ENCODE results near the gene MOB3B. TPM values are rescaled to one million over a fixed set of nuclear protein-coding genes. Genes with fewer than 3 reads are reported as not detected.

MOB3B gene
- total and polyA plus RNA-seq, 2 of the 13 experiments (the other 11 are each of a cell fraction or from before 2014, with no cell fraction given): 0.03 to 0.09 TPM

GRCh38 chr9:27483576-27483975 lies 46.0 kb downstream of the MOB3B start:
- DNase-seq (ENCODE audit: low spot score) (no peak), ATAC-seq (no peak), FAIRE-seq (no peak)
- no peaks in the 10 kb centered on the region; a peak in 1 of 5 replicates for H3K27me3 ChIP-seq (ENCODE audit: control insufficient read depth in 1 of 2, insufficient read depth in 2 of 2, low read length in 2 of 2)
- no peaks in the 10 kb centered on the region for H3K36me3 ChIP-seq (replicated peaks in 1 of 2; ENCODE audit: control insufficient read depth in 1 of 2, insufficient read depth in 2 of 2, low read length in 2 of 2)
- TF ChIP-seq PAXIP1 (CRISPR knock-in tag; conservative IDR thresholded peaks at IDR 0.05) (no peak), ZKSCAN5 (CRISPR knock-in tag; IDR thresholded peaks at IDR 0.05) (no peak), ZSCAN9 (CRISPR knock-in tag; IDR thresholded peaks at IDR 0.05; ENCODE audit: borderline replicate concordance) (no peak), ZFP36L1 (CRISPR knock-in tag; IDR thresholded peaks at IDR 0.05) (no peak), KMT2B (CRISPR knock-in tag; IDR thresholded peaks at IDR 0.05) (no peak), ZEB1 (IDR thresholded peaks at IDR 0.05; ENCODE audit: insufficient replicate concordance, low read depth) (no peak), HOXA9 (CRISPR knock-in tag; IDR thresholded peaks at IDR 0.05; ENCODE audit: borderline replicate concordance) (no peak), MTF2 (CRISPR knock-in tag; IDR thresholded peaks at IDR 0.05; ENCODE audit: borderline replicate concordance) (no peak), RARA (CRISPR knock-in tag; IDR thresholded peaks at IDR 0.05) (no peak)
- TF ChIP-seq, protein P1, sequence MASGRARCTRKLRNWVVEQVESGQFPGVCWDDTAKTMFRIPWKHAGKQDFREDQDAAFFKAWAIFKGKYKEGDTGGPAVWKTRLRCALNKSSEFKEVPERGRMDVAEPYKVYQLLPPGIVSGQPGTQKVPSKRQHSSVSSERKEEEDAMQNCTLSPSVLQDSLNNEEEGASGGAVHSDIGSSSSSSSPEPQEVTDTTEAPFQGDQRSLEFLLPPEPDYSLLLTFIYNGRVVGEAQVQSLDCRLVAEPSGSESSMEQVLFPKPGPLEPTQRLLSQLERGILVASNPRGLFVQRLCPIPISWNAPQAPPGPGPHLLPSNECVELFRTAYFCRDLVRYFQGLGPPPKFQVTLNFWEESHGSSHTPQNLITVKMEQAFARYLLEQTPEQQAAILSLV (CRISPR knock-in tag; IDR thresholded peaks at IDR 0.05; ENCODE audit: borderline replicate concordance): no peak
- TF ChIP-seq, protein P2, sequence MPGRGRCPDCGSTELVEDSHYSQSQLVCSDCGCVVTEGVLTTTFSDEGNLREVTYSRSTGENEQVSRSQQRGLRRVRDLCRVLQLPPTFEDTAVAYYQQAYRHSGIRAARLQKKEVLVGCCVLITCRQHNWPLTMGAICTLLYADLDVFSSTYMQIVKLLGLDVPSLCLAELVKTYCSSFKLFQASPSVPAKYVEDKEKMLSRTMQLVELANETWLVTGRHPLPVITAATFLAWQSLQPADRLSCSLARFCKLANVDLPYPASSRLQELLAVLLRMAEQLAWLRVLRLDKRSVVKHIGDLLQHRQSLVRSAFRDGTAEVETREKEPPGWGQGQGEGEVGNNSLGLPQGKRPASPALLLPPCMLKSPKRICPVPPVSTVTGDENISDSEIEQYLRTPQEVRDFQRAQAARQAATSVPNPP (CRISPR knock-in tag; IDR thresholded peaks at IDR 0.05): no peak
- TF ChIP-seq, protein P3, sequence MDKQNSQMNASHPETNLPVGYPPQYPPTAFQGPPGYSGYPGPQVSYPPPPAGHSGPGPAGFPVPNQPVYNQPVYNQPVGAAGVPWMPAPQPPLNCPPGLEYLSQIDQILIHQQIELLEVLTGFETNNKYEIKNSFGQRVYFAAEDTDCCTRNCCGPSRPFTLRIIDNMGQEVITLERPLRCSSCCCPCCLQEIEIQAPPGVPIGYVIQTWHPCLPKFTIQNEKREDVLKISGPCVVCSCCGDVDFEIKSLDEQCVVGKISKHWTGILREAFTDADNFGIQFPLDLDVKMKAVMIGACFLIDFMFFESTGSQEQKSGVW (CRISPR knock-in tag; IDR thresholded peaks at IDR 0.05; ENCODE audit: borderline replicate concordance): no peak
- TF ChIP-seq, protein P4, sequence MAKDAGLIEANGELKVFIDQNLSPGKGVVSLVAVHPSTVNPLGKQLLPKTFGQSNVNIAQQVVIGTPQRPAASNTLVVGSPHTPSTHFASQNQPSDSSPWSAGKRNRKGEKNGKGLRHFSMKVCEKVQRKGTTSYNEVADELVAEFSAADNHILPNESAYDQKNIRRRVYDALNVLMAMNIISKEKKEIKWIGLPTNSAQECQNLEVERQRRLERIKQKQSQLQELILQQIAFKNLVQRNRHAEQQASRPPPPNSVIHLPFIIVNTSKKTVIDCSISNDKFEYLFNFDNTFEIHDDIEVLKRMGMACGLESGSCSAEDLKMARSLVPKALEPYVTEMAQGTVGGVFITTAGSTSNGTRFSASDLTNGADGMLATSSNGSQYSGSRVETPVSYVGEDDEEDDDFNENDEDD (CRISPR knock-in tag; IDR thresholded peaks at IDR 0.05; ENCODE audit: borderline replicate concordance): no peak
- no peak overlapping the region for H3K4me2 ChIP-seq (ENCODE audit: low read depth, low read length)
- POLR2A ChIA-PET: no interaction called here
- CTCF ChIA-PET (ENCODE audit: low intra/inter-chr PET ratio, low total read pairs): no interaction called here
- no peaks in the 10 kb centered on the region for H3K4me1 ChIP-seq (ENCODE audit: insufficient read depth, low read length)
- H3K9me3 ChIP-seq (ENCODE audit: low read length): no peaks in the 10 kb centered on the region
- BruUV-seq (replicated peaks): no TSS peak
- H3K9ac ChIP-seq (ENCODE audit: insufficient read depth, low read depth, low read length): no peak overlapping the region
- 46% methylated on average over 6 of the region's 6 CpGs for WGBS (ENCODE audit: low lambda C conversion rate)
- H3K27ac ChIP-seq (ENCODE audit: extremely low read length, insufficient read depth, low read length): no peak overlapping the region
- H3K79me2 ChIP-seq (ENCODE audit: insufficient read depth, low read length): no peaks in the 10 kb centered on the region
- H3K4me3 ChIP-seq (replicated peaks in 1 of 3; ENCODE audit: insufficient read depth in 1 of 3, low read depth in 2 of 3, low read length in 3 of 3): no peak overlapping the region
- H4K20me1 ChIP-seq (ENCODE audit: insufficient read depth, low read length): no peaks in the 10 kb centered on the region
- in situ Hi-C loops (cut with HindIII; ENCODE audit: extremely low pct_ligation_motif_present, low pct_unique_long_range_greater_than_20kb) (no loop called here), intact Hi-C loops (cut with micrococcal nuclease; ENCODE audit: unreplicated experiment) (no loop called here)
- H2AFZ ChIP-seq (ENCODE audit: low read length): no peak overlapping the region

Measured in HepG2 (cell line).